GM12873 (cell line): ENCODE measurements around the gene TEDC2.

Experiments used
- CTCF ChIP-seq: IDR thresholded peaks from 2 replicates; pipeline ENCODE4 v1.5.1; 2012; ENCODE audit warnings: low read depth, mild to moderate bottlenecking, moderate library complexity, low read length, control low read depth; ENCODE audit not compliant: insufficient read depth; ENCODE audit errors: missing control alignments

TEDC2 gene, protein sequence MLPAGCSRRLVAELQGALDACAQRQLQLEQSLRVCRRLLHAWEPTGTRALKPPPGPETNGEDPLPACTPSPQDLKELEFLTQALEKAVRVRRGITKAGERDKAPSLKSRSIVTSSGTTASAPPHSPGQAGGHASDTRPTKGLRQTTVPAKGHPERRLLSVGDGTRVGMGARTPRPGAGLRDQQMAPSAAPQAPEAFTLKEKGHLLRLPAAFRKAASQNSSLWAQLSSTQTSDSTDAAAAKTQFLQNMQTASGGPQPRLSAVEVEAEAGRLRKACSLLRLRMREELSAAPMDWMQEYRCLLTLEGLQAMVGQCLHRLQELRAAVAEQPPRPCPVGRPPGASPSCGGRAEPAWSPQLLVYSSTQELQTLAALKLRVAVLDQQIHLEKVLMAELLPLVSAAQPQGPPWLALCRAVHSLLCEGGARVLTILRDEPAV

GRCh38 chr16:2459647-2460390 is at the start of gene TEDC2:
TSS of gene TEDC2 (plus strand) at chr16:2460109. CDS start at chr16:2460145, 36 bp downstream.
- TF ChIP-seq CTCF = no peak

DNA sequence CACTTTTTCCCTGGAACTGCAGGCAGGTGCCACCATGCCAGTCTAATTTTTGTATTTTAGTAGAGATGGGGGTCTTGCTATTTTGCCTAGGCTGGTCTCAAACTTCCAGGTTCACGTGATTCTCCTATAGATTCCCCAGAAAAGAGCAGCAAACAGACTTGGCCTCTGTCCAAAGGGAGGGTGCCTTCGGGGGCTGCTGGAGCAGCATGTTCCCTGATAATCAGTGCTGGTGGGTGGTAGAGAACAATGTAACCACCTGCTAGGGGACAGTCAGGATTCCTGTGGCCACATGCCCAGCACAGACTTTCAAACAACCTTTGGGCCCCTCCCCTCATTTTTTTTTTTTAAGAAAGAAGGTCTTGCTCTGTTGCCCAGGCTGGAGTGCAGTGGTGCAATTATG is 44.8 kb upstream of the TEDC2 start:
- TF ChIP-seq CTCF = no peak

DNA sequence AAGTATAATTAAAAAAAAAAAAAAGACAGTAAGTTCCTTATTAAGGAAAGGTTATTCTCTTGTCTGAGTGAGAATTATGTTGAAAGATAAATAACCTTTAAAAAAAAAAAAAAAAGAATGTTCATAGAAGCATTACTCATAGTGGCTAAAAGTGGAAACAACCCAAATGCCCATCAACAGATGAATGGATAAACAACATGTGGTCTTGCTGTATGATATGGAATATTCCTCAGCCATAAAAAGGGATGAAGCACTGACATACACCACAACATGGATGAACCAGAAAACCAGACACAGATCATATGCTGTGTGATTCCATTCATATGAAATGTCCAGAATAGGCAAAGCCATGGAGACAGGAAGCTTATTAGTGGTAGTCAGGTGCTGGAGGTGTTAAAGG is 39.9 kb upstream of the TEDC2 start:
- TF ChIP-seq CTCF = no peak

- TF ChIP-seq CTCF = no peak
Observed at GRCh38 chr16:2422123-2422867, 37.6 kb upstream of the TEDC2 start.

DNA sequence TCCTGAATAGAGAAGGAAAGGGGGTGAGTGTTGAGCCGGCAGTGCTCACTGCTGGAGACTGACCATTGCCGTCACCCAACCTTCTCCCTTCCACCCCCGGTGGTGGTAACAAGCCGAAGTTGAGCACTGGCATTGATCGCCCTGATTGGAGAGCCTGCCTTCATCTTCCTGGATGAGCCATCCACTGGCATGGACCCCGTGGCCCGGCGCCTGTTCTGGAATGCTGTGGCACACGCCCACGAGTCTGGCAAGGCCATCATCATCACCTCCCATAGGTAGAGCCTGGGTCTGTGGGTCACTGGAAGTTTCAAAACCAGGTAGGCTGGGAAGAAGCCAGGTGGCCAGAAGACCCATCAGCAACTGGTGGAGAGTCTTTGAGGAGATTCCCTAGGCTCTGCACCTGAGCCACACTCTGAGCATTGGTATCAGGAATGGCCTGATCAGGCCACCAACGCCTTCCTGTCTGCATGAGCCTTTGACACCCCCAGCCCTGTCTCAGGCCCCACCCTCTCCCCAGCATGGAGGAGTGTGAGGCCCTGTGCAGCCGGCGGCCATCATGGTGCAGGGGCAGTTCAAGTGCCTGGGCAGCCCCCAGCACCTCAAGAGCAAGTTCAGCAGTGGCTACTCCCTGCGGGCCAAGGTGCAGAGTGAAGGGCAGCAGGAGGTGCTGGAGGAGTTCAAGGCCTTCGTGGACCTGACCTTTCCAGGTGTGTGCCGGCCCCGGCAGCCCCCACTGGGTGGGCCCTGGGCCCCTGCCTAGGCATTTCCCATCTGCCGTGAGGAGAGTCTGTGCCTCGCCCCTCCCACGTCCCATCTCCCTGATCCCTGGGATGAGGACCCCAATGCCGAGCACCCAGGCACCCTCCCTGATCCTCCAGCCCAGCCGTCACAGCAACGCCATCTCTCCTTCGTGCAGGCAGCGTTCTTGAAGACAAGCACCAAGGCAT is 35.6 kb upstream of the TEDC2 start:
- TF ChIP-seq CTCF = no peak

GRCh38 chr16:2425008-2425518 is 34.8 kb upstream of the TEDC2 start:
- no peak for TF ChIP-seq CTCF
